HG02981 (cell line): ENCODE measurements around the gene ZNF563.
"Not testable (repeated sequence)": the region's sequence is repeated elsewhere in the genome, so short reads cannot be mapped to it uniquely, and the experiment has no call there.

Experiments used
- ATAC-seq: cut with Tn5 transposase; IDR thresholded peaks from one replicate; pipeline ENCODE4 v1.9.1; 2021; ENCODE audit warnings: mild to moderate bottlenecking, moderate library complexity; ENCODE audit not compliant: unreplicated experiment

Gene ZNF563

DNA sequence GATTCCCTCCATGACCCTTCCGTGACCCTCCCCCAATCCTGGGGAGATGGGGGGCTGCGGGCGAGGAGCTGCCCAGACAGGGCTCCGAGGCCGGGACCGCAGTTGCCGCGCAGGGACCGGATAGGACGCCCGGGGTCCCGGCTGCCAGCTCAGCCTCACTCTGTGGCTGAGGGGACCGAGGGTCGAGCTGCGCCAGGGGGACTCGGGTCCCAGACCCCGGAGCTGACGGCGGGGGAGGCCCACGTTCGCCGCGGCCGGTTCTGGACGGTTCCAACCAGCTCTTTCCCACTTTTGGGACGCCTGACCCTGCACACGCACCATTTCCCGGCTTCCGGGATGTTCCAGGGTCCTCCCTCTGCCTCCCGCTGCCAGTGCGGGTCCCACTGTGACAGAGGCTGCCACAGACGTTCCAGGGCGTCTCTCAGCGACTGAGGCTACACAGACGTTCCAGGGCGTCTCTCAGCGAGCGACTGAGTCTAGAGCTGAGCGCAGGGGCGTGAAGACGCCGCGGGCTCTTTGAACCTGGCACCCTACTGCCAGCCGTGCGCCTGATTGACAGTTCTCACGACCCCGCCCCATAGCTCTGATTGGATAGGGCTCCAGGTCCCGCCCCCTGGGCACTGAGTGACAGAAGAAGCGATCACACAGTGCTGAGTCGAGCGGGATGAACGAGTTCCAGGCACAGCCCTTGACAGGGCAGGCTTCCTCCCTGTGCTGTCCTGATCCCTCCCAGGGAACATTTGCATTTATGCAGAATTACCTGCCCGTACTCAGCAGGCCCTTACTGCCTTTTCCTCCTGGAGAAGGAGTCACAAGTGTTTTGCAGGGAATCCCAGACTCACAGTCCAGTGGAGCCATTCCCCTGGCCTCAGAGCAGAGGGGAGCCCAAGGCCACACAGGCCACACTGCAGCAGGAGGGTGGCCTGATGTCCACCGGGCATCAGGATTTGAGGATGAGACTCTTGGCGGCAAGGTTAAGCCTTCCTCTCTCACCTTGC is at the start of gene ZNF563:
TSS of gene ZNF563 (minus strand) at position 472 of the 998 bp plus-strand sequence. CDS start at position 321, 151 bp downstream.
- peak; percentile 89 for ATAC-seq

DNA sequence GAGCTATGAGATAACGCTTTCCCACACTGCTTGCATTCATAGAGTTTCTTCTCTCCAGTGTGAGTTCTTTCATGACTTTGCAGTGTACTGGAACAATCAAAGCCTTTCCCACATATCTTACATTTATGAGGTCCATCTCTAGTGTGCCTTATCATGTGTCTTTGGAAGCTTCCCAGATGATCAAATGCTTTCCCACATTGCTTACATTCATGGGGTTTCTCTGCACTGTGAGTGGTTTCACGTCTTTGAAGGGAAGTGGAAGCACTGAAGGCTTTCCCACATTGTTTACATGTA is 47.0 kb upstream of the ZNF563 start:
- ATAC-seq, result no peak

DNA sequence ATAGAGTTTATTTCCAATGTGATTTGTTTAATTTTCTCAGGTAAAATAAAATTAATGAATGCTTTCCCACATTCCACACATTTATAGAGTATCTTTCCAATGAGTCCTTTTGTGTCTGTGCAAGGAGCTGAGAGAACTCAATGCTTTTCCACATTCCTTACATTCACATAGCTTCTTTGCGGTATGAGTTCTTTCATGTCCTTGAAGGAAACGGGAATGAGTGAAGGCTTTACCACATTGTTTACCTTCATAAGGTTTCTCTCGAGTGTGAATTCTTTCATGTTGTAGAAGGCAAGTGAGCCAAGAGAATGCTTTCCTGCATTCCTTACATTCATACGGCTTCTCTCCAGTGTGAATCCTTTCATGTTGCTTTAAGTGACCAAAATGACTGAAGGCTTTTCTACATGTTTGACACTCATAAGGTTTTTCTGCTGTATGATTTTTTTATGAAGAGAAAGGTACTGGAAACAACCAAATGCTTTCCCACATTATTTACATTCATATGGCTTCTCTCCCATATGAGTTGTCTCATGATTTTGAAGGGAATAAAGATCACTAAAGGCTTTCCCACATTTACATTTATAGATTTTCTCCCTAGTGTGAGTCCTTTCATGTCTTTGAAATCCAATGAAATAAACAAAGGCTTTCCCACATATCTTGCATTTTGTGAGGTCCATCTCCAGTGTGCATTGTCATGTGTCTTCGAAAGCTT is 46.5 kb upstream of the ZNF563 start:
- no peak for ATAC-seq

DNA sequence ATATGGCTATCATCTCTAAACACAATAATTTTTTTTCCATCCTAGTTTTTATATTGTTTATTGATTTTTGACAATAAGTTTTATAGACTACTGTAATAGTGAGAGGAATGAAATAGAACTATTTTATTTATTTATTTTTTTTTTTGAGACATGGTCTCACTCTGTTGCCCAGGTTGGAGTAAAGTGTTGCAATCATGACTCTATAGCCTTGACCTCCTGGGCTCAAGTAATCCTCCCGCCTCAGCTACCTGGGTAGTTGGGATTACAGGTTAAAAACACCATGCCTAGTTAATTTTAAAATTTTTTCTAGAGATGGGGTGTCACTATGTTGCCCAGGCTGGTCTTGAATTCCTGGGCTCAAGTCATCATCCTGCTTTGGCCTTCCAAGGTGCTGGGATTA is 40.6 kb upstream of the ZNF563 start:
- ATAC-seq, result no peak

DNA sequence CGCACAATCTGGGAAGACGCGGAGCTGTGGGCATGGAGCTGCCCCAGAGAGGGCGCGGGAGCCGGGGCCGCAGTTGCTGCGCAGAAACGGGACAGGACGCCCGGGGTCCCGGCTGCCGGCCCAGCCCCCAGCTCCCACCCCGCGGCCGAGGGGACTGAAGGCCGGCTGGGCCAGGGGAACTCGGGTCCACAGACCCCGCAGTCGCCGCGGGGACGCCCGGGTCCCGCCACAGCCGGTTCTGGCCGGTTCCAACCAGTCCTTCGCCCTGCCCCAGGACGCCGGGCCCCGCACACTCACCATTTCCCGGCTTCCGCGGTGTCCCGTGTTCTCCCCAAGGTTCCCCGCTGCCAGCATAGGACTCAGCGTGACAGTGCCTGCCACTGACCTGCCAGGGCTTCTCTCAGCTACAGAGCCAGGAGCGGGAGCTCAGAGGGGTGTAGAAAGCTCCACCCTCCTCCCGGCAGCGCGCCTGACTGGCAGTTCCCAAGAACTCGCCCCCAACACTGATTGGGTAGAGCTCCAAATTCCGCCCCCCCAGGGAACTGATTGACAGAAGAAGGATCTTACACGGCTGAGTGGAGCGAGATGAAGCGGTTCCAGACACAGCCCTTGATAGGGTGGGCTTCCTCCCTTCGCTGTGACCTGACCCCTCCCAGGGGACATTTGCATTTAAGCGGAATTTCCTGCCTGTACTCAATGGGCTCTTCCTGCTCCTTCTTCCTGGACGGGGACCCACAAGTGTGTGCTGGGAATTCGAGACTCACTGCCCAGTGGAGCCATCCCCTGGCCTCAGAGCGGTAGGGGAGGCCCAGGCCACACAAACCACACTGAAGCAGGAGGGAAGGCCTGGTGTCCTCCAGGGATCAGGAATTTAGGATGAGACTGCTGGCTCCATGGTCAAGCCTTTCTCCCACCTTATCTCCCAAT is 32.1 kb upstream of the ZNF563 start, which contains the start of gene ZNF442:
TSS of gene ZNF442 (minus strand) at position 448 of the 927 bp plus-strand sequence. CDS start 2,052 bp downstream, outside the sequence.
- peak; percentile 88 for ATAC-seq

DNA sequence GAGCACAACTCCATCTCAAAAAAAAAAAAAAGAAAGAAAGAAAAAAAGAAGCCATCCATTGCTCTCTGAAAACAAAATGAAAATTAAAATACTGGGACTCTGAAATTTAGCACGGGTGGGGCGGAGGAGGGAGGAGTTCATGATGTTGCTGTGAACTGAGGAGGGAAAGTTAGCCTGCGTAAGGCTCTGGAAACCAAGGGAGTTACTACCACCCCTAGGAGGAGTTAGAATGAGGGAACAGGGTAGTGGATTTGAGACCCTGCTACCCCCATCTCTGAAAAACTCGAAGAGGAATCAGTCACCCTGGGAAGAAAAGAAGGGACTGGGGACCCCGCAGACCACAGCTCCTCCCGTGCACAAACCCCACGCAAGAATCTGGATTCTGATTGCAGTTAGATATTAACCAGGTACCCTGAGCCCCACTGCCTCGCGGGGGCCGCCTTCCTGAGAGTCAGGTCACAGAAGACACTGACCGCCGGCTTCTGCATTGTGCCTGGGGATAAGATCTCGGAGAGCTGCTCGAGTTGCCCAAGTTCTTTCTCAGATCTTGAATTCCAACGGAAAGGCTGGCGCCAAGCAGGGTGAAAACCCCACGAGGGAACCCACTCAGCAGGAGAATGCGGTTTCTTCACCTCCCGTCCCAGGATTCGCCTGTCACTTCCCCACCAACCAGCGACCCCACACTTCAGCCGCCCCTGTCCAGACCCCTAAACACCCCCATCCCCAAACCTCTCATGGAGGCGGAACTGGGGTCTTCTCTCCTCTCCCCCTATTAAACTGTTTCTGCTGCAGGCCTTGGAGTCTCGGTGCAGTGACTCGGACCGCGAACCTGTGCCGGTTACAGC is 31.2 kb upstream of the ZNF563 start:
- no peak for ATAC-seq

DNA sequence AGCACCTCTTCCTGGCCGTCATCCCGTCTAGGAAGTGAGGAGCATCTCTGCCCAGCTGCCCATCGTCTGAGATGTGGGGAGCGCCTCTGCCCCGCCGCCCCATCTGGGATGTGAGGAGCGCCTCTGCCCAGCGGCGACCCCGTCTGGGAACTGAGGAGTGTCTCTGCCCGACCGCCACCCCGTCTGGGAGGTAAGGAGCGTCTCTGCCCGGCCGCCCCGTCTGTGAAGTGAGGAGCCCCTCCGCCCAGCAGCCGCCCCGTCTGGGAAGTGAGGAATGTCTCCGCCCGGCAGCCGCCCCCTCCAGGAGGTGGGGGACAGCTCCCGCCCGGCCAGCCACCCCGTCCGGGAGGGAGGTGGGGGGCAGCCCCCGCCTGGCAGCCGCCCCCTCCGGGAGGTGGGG is 28.8 kb upstream of the ZNF563 start:
- ATAC-seq, result not testable (repeated sequence)

DNA sequence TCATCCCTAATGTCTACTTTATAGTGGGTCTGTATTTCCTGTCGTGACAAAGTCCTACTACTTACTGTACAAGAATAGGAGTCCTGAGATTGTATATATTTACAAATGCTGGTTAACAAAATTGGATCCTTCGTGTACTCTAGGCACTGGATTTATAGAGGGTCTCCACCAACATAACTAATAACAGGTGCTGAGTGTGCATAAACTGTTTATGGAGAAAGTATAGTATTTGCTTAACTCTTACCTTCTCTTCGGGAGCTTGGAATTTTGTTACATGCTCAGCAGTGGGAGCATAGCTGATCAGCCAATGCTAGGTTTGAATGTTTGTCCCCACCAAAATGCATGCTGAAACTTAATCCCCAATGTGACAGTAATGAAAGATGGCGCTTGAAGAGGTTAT is 19.9 kb upstream of the ZNF563 start:
- ATAC-seq, result no peak

DNA sequence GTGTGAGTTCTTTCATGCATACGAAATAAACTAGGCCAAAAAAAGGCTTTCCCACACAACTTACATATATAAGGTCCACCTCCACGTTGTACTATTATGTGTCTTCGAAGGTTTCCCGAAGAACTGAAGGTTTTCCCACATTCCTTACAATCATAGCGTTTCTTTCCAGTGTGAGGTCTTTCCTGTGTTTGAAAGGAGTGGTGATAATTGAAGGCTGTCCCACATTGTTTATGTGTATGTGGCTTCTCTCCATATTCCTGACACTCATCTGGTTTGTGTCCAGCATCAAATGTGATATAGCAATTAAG is 17.4 kb upstream of the ZNF563 start:
- ATAC-seq, result no peak

DNA sequence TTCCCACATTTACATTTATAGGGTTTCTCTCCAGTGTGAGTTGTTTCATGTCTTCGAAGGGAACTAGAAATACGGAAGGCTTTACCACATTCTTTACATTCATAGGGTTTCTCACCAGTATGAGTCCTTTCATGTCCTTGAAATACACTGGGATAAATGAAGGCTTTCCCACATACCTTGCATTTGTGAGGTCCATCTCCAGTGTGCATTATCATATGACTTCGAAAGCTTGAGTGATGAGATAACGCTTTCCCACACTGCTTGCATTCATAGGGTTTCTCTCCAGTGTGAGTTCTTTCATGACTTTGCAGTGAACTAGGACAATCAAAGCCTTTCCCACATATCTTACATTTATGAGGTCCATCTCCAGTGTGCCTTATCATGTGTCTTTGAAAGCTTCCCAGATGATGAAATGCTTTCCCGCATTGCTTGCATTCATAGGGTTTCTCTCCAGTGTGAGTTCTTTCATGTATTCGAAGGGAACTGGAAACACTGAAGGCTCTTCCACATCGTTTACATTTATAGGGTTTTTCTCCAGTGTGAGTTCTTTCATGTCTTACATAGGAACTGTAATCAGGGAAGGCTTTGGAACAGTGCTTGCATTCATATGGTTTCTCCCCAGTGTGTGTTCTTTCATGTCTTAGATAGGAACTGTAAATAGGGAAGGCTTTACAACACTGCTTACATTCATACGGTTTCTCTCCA is 16.9 kb upstream of the ZNF563 start:
- ATAC-seq, result no peak

DNA sequence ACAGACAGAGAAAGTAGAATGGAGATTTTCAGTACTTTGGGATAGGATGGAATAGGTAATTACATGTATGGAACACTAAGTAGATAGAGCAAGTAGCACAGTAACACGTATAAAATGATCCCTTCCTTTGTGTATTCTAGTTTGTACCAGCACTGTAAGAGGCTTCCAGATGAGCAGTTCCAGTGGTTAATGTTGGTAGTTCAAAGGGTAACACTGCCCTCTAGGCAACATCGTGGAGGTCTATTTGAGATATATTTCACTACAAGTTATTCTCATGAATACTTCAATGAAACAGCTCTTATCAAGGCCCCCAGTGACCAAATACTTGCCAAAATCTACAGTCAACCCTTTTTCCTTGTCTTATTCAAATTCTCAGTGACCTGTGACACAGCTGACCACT is 13.5 kb upstream of the ZNF563 start:
- ATAC-seq, result no peak

DNA sequence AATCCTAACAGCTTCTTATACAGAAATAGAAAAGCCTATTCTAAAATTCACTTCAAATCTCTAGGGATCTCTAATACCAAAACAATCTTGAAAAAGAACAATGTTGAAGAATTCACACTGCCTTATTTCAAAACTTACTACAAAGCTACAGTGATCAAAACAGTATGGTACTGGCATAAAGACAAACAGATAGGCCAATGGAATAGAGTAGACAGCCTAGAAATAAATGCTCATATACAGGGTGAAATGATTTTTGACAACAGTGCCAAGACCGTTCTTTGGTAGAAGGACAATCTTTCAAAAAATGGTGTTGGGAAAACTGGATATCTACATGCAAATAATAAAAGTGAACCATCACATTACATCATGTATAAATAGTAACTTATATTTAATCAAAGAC is 11.8 kb upstream of the ZNF563 start:
- ATAC-seq, result no peak

DNA sequence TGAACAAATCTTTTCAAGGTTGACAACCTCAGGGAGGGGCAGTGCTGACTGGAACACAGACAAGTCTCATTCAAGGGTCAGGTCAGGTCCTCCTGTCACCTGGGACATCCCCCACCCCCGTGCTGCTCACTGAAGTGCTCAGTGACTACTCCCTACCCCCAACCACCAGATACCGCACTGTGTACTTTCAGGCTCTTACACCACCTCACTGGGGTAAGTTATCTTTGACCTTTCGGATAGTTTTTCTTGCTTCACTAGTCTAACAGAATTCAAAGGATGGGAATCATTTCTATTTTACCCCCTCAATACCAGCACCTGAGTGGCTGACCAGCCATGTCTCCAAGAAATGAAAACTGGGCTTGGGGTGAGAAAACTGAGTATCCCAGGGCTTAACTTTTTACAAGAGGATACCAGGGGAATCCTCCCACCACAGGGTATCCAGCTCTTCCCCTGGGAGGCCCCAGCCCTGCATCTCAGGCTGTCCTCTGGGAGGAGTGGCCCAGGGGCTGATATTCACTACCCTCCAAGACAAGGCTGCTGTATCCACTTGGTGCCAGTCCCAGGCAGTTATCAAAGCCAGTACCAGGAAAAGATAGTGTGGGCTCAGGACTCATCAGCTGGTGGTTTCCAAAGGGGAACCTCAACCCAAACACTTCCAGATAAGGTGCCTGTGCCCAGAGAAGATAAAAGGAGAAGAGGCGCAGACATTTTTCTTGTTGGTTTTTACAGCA is 2.1 kb downstream of the ZNF563 start:
- ATAC-seq, result no peak

DNA sequence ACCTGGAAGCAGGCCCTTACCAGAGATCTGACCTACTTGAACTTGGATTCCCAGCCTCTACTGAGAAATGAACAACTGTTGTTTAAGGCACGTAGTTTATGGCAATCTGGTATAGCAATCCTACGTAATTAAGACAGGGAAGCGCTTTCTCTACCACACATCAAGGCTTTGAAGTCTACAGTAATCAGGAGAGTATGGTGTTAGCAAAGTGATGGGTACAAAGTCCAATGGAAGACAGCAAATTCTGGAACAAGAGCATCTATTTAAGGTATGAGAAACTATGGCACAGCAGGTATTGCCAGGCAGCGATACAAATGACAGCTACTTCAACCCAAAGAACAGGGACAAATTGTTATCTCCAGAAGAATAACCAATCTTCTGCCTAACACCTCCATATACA is 3.1 kb downstream of the ZNF563 start:
- no peak for ATAC-seq

DNA sequence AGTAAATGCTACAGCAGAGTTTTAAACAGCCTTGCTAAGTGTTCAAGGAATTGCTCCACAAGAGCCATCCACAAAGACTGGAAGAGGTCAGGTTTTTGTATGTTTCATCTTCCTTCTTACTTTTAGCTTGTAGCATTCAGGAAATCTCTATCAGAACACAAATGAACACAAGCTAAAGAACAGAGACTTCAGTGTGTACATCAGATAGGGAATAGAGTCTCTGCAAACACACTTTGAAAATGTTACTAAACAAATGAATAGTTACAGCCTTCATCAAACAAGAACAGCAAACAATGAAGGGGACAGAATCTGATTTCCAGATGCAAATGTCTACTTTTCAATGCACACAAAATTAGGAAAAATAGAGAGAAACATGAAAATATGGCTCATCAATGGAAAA is 7.7 kb downstream of the ZNF563 start:
- ATAC-seq, result no peak

DNA sequence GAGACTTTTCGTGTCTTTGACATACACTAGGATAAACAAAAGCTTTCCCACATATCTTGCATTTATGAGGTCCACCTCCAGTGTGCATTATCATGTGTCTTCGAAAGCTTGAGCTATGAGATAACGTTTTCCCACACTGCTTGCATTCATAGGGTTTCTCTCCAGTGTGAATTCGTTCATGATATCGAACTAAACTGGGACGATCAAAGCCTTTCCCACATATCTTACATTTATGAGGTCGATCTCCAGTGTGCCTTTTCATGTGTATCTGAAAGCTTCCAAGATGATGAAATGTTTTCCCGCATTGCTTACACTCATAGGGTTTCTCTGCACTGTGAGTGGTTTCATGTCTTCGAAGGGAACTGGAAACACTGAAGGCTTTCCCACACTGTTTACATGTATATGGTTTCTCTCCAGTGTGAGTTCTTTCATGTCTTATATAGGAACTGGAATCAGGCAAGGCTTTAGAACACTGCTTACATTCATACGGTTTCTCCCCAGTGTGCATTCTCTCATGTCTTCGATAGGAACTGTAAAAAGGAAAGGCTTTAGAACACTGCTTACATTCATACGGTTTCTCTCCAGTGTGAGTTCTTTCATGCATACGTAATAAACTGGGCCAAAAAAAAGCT is 14.5 kb downstream of the ZNF563 start:
- no peak for ATAC-seq

DNA sequence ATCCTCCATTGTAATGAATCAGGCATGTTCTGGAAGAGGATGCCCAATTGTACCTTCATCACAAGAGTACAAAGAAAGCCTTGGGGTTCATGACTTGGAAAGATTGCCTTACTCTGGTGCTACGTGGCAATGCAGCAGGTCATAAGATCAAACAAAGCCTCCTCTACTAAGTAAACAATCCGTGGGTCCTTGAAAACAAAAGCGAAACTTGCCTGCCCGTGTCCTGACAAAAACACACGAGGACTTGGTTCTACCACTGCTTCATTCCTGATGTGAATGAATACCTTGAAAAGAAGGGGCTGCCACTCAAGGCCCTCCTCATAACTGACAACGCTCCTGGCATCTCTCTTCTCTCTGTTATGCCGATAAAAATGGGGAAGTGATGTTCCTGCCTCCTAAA is 18.9 kb downstream of the ZNF563 start:
- ATAC-seq, result no peak

DNA sequence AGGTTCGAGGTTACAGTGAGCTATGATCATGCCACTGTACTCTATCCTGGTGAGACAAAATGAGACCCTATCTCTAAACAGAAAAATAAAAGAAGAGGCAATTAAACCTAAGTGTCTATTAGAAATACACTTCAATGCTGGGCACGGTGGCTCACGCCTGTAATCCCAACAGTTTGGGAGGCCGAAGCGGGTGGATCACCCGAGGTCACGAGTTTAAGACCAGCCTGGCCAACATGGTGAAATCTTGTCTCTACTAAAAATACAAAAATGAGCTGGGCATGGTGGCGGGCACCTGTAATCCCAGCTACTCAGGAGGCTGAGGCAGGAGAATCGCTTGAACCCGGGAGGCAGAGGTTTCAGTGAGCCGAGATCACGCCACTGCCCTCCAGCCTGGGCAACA is 24.5 kb downstream of the ZNF563 start:
- ATAC-seq, result not testable (repeated sequence)

DNA sequence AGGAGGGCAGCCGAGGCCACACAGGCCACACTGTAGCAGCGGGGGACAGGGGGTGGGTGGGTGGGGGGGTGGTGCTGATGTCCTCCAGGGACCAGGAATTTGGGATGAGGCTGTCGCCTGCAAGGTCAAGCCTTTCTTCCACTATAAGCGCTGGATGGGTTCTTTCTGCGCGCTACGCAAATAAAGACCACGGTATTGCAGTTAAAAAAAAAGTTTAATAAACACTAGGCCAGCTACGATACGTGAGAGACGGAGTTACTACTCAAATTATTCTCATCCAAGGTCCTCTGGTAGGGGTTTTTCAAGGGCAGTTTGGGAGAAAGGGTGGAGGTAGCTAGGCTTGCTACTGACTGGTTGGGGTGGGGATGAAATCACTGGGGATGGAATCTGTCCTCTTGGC is 38.2 kb downstream of the ZNF563 start:
- no peak for ATAC-seq
